GM12865 (cell line): ENCODE measurements around the gene IDUA.

ENCODE experiments used
- DNase-seq: peaks from one replicate; pipeline ENCODE4 v3.0.0; 2010; ENCODE audit warnings: low read depth
- H3K4me3 ChIP-seq: 2 replicates; pipeline ENCODE4 v1.5.1; 2011; ENCODE audit warnings: mild to moderate bottlenecking, low read depth, low read length, control low read depth
- CTCF ChIP-seq: IDR thresholded peaks from 2 replicates; pipeline ENCODE4 v1.5.1; 2011; ENCODE audit warnings: low read length, control low read depth, low read depth, inconsistent platforms; ENCODE audit not compliant: insufficient read depth; ENCODE audit errors: missing control alignments

Gene IDUA

GRCh38 chr4:1018147-1019020 is 31.5 kb downstream of the IDUA start:
- TF ChIP-seq CTCF, result no peak
- H3K4me3 ChIP-seq, result no peak overlapping the region
- DNase-seq, result no peak

- DNase-seq, result no peak
- TF ChIP-seq CTCF, result no peak
- no peak overlapping the region for H3K4me3 ChIP-seq
These were observed 32.5 kb downstream of the IDUA start for GRCh38 chr4:1019320-1019719.

GRCh38 chr4:1019729-1020470 is 33.1 kb downstream of the IDUA start:
- no peak for TF ChIP-seq CTCF
- H3K4me3 ChIP-seq, result no peak overlapping the region
- DNase-seq, result no peak

- H3K4me3 ChIP-seq, result no peak overlapping the region
- no peak for TF ChIP-seq CTCF
- DNase-seq, result peak; percentile 77
These were observed 34.7 kb downstream of the IDUA start for GRCh38 chr4:1021386-1022050.

- DNase-seq, result no peak
- no peak overlapping the region for H3K4me3 ChIP-seq
- no peak for TF ChIP-seq CTCF
These were observed 35.4 kb downstream of the IDUA start for GRCh38 chr4:1022051-1022738.

GRCh38 chr4:1022739-1023066 is 35.9 kb downstream of the IDUA start:
- no peak overlapping the region for H3K4me3 ChIP-seq
- no peak for TF ChIP-seq CTCF
- no peak for DNase-seq
